ENCODE measurements around the gene PROZ. TPM values are rescaled to one million over a fixed set of nuclear protein-coding genes. Genes with fewer than 3 reads are reported as not detected.

PROZ gene
- total RNA-seq, 1 donor from 2014 or later = not detected

DNA sequence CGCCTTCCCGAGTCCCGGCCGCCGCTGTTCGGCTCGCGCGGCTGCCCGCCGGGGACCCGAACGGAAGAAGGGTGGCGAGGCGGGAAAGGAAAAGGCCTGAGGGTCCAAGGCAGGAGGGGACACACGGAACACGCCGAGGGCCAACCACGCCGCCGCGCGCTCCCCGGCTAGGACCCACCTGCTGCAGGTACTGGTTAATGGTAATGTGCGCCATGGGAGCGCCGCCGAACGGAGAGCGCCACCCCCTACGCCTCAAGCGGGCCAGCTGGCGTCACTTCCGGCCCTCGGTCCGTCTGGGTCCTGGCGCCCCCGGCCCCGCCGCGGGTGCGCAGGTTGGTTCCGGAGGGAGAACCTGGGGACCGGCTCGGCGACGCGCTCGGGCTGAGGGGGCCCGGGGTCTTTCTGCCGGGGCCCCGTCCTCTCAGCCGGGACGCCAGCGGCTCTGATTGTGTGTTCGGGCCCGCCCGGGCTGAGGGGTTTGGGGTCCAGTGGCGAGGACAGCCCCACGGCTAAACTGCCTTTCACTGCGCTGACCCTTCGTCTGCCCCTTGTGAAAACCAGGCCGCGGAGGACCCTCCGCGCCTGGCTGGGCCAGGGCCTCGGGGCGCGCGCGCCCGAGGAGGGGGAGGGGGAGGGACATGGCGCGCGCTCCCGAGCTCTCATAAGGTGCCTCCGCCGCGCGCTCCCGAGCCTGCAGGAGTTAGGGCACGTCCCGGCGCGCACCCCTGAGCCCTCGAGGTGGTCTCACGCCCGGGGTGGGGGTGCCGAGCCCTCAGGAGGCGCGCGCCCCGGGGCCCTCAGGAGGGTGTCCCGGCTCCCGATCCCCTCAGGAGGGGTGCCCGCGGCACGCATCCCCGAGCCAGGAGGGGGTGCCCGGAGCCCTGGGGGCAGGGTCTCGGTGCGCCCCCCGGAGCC is 50.2 kb downstream of the PROZ start, which contains the start of gene PCID2:
Gene PCID2, minus strand, starts transcription at position 249 of the 915 bp plus-strand sequence. Its CDS starts 35 bp downstream, at position 214.
- H3K4me3 Mint-ChIP-seq = peak within 1 kb of the TSS; percentile 89
- no peaks in the 10 kb centered on the region for H3K9me3 Mint-ChIP-seq
- peaks cover 56% of the 10 kb centered on the region for H3K4me1 Mint-ChIP-seq
- no peaks in the 10 kb centered on the region for H3K27me3 Mint-ChIP-seq
- H3K36me3 Mint-ChIP-seq (ENCODE audit: low read depth) = peaks cover 38% of the 10 kb centered on the region
- TF ChIP-seq, protein P1, sequence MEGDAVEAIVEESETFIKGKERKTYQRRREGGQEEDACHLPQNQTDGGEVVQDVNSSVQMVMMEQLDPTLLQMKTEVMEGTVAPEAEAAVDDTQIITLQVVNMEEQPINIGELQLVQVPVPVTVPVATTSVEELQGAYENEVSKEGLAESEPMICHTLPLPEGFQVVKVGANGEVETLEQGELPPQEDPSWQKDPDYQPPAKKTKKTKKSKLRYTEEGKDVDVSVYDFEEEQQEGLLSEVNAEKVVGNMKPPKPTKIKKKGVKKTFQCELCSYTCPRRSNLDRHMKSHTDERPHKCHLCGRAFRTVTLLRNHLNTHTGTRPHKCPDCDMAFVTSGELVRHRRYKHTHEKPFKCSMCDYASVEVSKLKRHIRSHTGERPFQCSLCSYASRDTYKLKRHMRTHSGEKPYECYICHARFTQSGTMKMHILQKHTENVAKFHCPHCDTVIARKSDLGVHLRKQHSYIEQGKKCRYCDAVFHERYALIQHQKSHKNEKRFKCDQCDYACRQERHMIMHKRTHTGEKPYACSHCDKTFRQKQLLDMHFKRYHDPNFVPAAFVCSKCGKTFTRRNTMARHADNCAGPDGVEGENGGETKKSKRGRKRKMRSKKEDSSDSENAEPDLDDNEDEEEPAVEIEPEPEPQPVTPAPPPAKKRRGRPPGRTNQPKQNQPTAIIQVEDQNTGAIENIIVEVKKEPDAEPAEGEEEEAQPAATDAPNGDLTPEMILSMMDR (IDR thresholded peaks at IDR 0.05) = no peak
- intact Hi-C loops (cut with micrococcal nuclease) = loop anchor here (1.0 to 5.0 kb wide), 8 partner anchors 55 to 620 kb away; partner anchors contain the start of genes ADPRHL1, DCUN1D2, LAMP1 and MCF2L
- peak within 1 kb of the TSS; percentile 79 for H3K27ac Mint-ChIP-seq
- DNase-seq (peak; percentile 99), ATAC-seq (ENCODE audit: low read depth) (peak; percentile 73)
- ChIA-PET CTCF (interaction anchor here (1.0 to 2.4 kb wide), 3 partner anchors 30 to 266 kb away, joined by 4 to 7 read pairs (median 5); partner anchors contain the start of gene LAMP1), POLR2A (interaction anchor here (0.6 to 2.6 kb wide), 10 partner anchors 17 to 1105 kb away, joined by 3 to 40 read pairs (median 4); partner anchors contain the start of genes DCUN1D2 and LAMP1)

DNA sequence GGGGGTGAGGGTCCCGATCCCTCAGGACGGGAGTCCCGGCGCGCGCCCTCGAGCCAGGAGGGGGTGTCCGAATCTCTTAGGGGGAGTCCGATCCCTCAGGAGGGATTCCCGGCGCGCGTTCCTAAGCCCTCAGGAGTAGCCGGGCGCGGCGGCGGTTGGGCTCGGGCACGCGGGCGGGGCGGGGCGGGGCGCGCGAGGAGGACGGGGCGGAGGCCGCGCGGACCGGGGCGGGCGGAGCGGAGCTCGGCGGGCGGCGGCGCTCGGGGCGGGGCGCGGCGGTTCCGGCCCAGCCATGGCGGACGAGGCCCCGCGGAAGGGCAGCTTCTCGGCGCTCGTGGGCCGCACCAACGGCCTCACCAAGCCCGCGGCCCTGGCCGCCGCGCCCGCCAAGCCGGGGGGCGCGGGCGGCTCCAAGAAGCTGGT is 50.9 kb downstream of the PROZ start, which contains the start of gene CUL4A:
Gene CUL4A, plus strand, starts transcription at position 278 of the 423 bp plus-strand sequence. Its CDS starts 15 bp downstream, at position 293.
- ChIA-PET POLR2A (interaction anchor here (0.6 to 2.6 kb wide), 10 partner anchors 14 to 1104 kb away, joined by 3 to 40 read pairs (median 4); partner anchors contain the start of genes DCUN1D2 and LAMP1), CTCF (interaction anchor here (1.0 to 2.4 kb wide), 3 partner anchors 29 to 266 kb away, joined by 4 to 7 read pairs (median 5); partner anchors contain the start of gene LAMP1)
- no peaks in the 10 kb centered on the region for H3K9me3 Mint-ChIP-seq
- peak within 1 kb of the TSS; percentile 89 for H3K4me3 Mint-ChIP-seq
- no peaks in the 10 kb centered on the region for H3K27me3 Mint-ChIP-seq
- peaks cover 53% of the 10 kb centered on the region for H3K4me1 Mint-ChIP-seq
- intact Hi-C loops (cut with micrococcal nuclease) = loop anchor here (1.0 to 5.0 kb wide), 7 partner anchors 88 to 621 kb away; partner anchors contain the start of genes ADPRHL1, DCUN1D2, LAMP1 and MCF2L
- peak within 1 kb of the TSS; percentile 84 for H3K27ac Mint-ChIP-seq
- H3K36me3 Mint-ChIP-seq (ENCODE audit: low read depth) = peaks cover 41% of the 10 kb centered on the region
- DNase-seq = no peak
- TF ChIP-seq, protein P1 (IDR thresholded peaks at IDR 0.05) = no peak
- ATAC-seq (ENCODE audit: low read depth) = peak; percentile 61

DNA sequence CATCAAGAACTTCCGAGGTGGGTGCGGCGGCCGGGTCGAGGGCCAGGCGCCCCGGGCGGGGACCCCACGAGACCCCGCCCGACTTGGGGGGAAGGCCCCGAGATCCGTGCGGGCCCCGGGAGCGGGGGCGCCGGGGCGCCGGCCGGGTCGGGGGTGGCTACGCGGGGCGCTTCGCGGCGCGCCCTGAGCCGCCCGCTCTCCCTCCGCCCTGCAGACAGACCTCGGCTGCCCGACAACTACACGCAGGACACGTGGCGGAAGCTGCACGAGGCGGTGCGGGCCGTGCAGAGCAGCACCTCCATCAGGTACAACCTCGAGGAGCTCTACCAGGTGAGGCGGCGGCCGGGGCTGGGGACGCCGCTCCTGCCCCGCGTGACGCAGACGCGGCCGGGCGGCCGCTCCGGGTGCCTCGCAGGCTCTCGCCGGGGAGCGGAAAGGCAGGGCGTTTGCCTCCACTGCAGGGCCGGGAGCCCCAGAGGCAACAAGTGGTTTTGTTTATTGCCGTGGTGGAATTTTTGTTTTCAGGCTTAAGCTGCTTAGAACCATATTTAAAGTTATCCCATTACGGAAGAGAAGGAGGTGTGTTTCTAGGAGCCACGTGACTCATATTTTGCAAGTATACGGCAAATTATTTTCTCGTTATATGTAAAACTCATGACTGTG is 51.4 kb downstream of the PROZ start:
- DNase-seq = peak; percentile 65
- ATAC-seq (ENCODE audit: low read depth) = peak; percentile 42
- H3K4me1 Mint-ChIP-seq = peaks cover 53% of the 10 kb centered on the region
- peaks cover 39% of the 10 kb centered on the region for H3K36me3 Mint-ChIP-seq (ENCODE audit: low read depth)
- H3K27ac Mint-ChIP-seq = peak overlapping the region; percentile 84
- POLR2A ChIA-PET = interaction anchor here (0.6 to 2.6 kb wide), 12 partner anchors 14 to 1103 kb away, joined by 3 to 40 read pairs (median 4); partner anchors contain the start of genes DCUN1D2, LAMP1 and UPF3A
- H3K27me3 Mint-ChIP-seq = no peaks in the 10 kb centered on the region
- intact Hi-C loops (cut with micrococcal nuclease) = loop anchor here (1.0 to 5.0 kb wide), 7 partner anchors 87 to 621 kb away; partner anchors contain the start of genes ADPRHL1, DCUN1D2, LAMP1 and MCF2L
- H3K9me3 Mint-ChIP-seq = no peaks in the 10 kb centered on the region
- H3K4me3 Mint-ChIP-seq = peak overlapping the region; percentile 85
- TF ChIP-seq, protein P1 (IDR thresholded peaks at IDR 0.05) = no peak
- CTCF ChIA-PET = interaction anchor here (1.0 to 2.4 kb wide), 3 partner anchors 29 to 267 kb away, joined by 4 to 7 read pairs (median 5); partner anchors contain the start of gene LAMP1

GRCh38 chr13:113210833-113211232 is 52.4 kb downstream of the PROZ start:
- peaks cover 44% of the 10 kb centered on the region for H3K4me1 Mint-ChIP-seq
- intact Hi-C loops (cut with micrococcal nuclease) = no loop called here
- H3K36me3 Mint-ChIP-seq (ENCODE audit: low read depth) = peaks cover 32% of the 10 kb centered on the region
- H3K9me3 Mint-ChIP-seq = no peaks in the 10 kb centered on the region
- H3K4me3 Mint-ChIP-seq = peak overlapping the region; percentile 57
- H3K27me3 Mint-ChIP-seq = no peaks in the 10 kb centered on the region
- ChIA-PET CTCF (no interaction called here), POLR2A (no interaction called here)
- DNase-seq = no peak
- TF ChIP-seq, protein P1 (IDR thresholded peaks at IDR 0.05) = no peak
- peak overlapping the region; percentile 84 for H3K27ac Mint-ChIP-seq
- ATAC-seq (ENCODE audit: low read depth) = no peak

All from activated B cell treated with CpG ODN at 0.5 μM for 24 hours (primary cell).